Activated CD4-positive, alpha-beta memory T cell treated with anti-CD3 and anti-CD28 coated beads, Interleukin-2, amount 10 ng/mL, durations not matched to agents 7 days and 5 days (primary cell): ENCODE measurements around the gene MANSC4. TPM values are rescaled to one million over a fixed set of nuclear protein-coding genes. Genes with fewer than 3 reads are reported as not detected.

ENCODE experiments used
- CTCF ChIA-PET: fragments of 350-600 bp; sonication (Branson Sonifier 250); formaldehyde crosslinking; loops from one replicate; lab custom pipeline; 2021; ENCODE audit warnings: antibody characterized with exemption, inconsistent platforms; lab: Charles Lee
- POLR2A ChIA-PET: fragments of 350-600 bp; sonication (Branson Sonifier 250); formaldehyde crosslinking; loops from one replicate; lab custom pipeline; 2021; ENCODE audit warnings: antibody characterized with exemption; lab: Charles Lee
- DNase-seq: peaks from one replicate; pipeline ENCODE4 v3.0.0-alpha.2; 2020
- H3K27ac Mint-ChIP-seq: one replicate; pipeline ENCODE4 v1.8.0; 2021; ENCODE audit warnings: mild to moderate bottlenecking, mixed read lengths
- H3K27me3 Mint-ChIP-seq: one replicate; pipeline ENCODE4 v1.8.0; 2021; ENCODE audit warnings: mixed read lengths
- H3K36me3 Mint-ChIP-seq: one replicate; pipeline ENCODE4 v1.8.0; 2021; ENCODE audit warnings: low read depth, mixed read lengths
- H3K4me1 Mint-ChIP-seq: one replicate; pipeline ENCODE4 v1.8.0; 2021; ENCODE audit warnings: mixed read lengths
- H3K4me3 Mint-ChIP-seq: one replicate; pipeline ENCODE4 v1.8.0; 2021; ENCODE audit warnings: mild to moderate bottlenecking, mixed read lengths
- H3K9me3 Mint-ChIP-seq: one replicate; pipeline ENCODE4 v1.8.0; 2021; ENCODE audit warnings: mixed read lengths
- total RNA-seq, 2 experiments: library from RNA; stranded (reverse); gene quantifications; one replicate each; pipeline ENCODE4 v1.2.3, GENCODE V29; 2021

MANSC4 gene
- total RNA-seq, 2 experiments from 2014 or later, result not detected

DNA sequence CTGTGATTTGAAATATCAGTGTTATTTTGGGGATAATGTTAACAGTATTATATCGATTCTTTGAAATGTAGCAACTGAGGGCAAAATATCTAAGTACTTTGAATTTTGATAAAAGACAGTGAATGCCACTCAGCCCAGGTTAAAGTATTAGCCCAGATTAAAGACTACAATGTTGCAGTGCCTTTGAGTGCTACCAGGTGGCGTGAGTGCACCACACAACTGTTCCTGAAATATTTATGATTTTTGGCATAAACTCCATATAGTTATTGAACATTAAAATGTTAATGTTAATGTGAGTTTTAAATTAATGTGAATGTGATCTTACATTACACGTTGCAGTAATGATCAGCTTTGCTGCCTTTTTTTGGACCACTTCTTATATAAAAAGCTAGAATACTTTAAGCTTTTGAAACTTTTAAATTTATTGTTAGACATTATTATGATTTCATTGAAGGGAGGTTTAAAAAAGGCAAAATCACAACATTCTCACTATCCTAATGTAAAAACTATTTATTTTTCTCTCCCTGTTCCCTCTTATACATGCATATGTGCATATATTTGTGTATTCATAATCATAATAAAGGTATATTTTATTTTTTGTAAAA is 46.9 kb downstream of the MANSC4 start:
- ChIA-PET CTCF (interaction anchor here (0.7 to 3.4 kb wide), 8 partner anchors 9 to 220 kb away, joined by 3 to 36 read pairs (median 4); partner anchors contain the start of genes KLHL42 and MANSC4), POLR2A (interaction anchor here (1.5 to 1.9 kb wide), 2 partner anchors 46 to 88 kb away, joined by 4 to 8 read pairs; partner anchors contain the start of genes KLHL42 and MANSC4)
- H3K4me3 Mint-ChIP-seq, result no peak overlapping the region
- peaks cover 24% of the 10 kb centered on the region for H3K36me3 Mint-ChIP-seq
- no peak overlapping the region for H3K27ac Mint-ChIP-seq
- no peaks in the 10 kb centered on the region for H3K27me3 Mint-ChIP-seq
- peak; percentile 34 for DNase-seq
- no peaks in the 10 kb centered on the region for H3K9me3 Mint-ChIP-seq
- no peaks in the 10 kb centered on the region for H3K4me1 Mint-ChIP-seq

DNA sequence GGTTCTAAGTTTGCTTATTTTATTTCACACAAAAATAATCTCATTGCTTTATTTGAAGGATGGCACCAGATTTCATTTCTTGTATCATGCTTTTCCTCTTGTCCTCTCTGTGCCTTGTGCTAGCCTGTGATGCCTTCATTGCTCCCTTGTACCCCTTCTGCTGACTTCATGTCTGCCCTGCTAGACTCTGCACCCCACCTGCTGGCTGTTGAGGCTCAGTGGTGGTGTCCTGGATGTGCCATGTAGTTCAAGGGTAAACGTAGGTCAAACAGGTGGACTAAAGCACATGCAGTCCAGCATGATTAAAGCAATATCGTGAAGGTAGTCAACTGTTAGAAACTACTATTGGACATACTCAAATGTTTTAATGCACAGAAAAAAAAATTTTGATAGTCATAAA is 47.8 kb downstream of the MANSC4 start:
- CTCF ChIA-PET, result interaction anchor here (1.3 to 3.4 kb wide), 7 partner anchors 12 to 221 kb away, joined by 3 to 36 read pairs (median 5); partner anchors contain the start of genes KLHL42 and MANSC4
- POLR2A ChIA-PET, result interaction anchor here (1.5 to 1.9 kb wide), 2 partner anchors 47 to 89 kb away, joined by 4 to 8 read pairs; partner anchors contain the start of genes KLHL42 and MANSC4
- H3K9me3 Mint-ChIP-seq, result no peaks in the 10 kb centered on the region
- no peak for DNase-seq
- H3K27me3 Mint-ChIP-seq, result no peaks in the 10 kb centered on the region
- no peaks in the 10 kb centered on the region for H3K4me1 Mint-ChIP-seq
- peaks cover 21% of the 10 kb centered on the region for H3K36me3 Mint-ChIP-seq
- no peak overlapping the region for H3K27ac Mint-ChIP-seq
- no peak overlapping the region for H3K4me3 Mint-ChIP-seq

DNA sequence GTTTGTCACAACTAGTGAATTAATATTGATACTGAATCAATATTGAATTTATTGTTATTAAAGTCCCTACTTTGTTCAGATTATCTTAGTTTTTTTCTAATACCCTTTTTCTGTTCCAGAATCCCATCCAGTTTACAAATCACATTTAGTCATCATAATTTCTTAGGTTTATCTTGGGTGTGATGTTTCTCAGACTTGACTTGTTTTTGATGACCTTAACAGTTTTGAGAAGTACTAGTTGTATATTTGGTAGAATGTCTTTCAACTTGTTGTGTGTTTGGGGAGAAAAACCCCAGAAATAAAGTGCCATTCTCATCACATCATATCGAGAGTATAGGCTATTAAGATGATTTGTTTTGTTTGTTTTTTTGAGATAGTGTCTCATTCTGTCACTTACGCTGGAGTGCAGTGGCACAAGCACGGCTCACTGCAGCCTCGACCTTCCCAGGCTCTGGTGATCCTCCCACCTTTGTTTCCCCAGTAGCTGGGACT is 49.9 kb downstream of the MANSC4 start:
- Mint-ChIP-seq H3K9me3 (no peaks in the 10 kb centered on the region), H3K36me3 (peaks cover 25% of the 10 kb centered on the region), H3K27me3 (no peaks in the 10 kb centered on the region), H3K4me3 (no peak overlapping the region), H3K27ac (no peak overlapping the region), H3K4me1 (no peaks in the 10 kb centered on the region)
- POLR2A ChIA-PET, result no interaction called here
- CTCF ChIA-PET, result no interaction called here
- DNase-seq, result no peak

DNA sequence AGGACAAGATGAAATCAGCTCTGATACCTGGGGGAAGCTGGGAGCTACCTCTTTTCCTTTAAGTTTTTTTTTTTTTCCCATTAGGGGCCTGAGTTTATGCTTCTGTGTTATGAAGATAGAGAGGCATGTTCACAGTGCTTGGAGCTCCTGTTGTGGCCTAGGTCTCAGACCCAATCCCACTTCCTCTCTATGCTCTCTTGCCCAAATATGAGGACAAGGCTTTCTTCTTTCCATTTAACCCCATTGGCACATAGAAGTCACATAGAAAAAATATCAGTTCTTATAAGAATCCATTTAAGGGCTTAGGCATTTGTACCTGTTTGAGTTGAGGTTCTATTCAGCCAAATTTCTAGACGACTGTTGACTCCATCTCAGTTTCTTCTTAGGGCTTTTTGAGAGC is 56.8 kb downstream of the MANSC4 start:
- Mint-ChIP-seq H3K9me3 (no peaks in the 10 kb centered on the region), H3K36me3 (peaks cover 19% of the 10 kb centered on the region), H3K4me1 (no peaks in the 10 kb centered on the region), H3K27ac (no peak overlapping the region), H3K4me3 (no peak overlapping the region), H3K27me3 (no peaks in the 10 kb centered on the region)
- ChIA-PET CTCF (interaction anchor here (1.3 to 2.6 kb wide), 2 partner anchors 10 to 98 kb away, joined by 3 to 9 read pairs; no protein-coding TSS in a partner anchor), POLR2A (interaction anchor here (0.7 to 1.0 kb wide), 2 partner anchors 12 to 57 kb away, joined by 3 read pairs; partner anchors contain the start of genes KLHL42 and MANSC4)
- no peak for DNase-seq

Other genes with a start within 250 kb of the MANSC4 start
- not detected for gene REP15, start 83.8 kb downstream of the MANSC4 start, total RNA-seq
- gene MRPS35, start 69.4 kb downstream of the MANSC4 start, total RNA-seq, result 10 to 100 TPM; 30.9 to 31.8 TPM
- 10 to 100 TPM in 1 of 2 experiments, 1 to 10 TPM in 1; 8.1 to 10.1 TPM for gene KLHL42, start within 50 bp of the MANSC4 start, total RNA-seq
- not detected for gene PTHLH, start 192.5 kb upstream of the MANSC4 start, total RNA-seq